Regular cardiac myocyte (primary cell): ENCODE measurements around the gene SCP2D1. TPM values are rescaled to one million over a fixed set of nuclear protein-coding genes. Genes with fewer than 3 reads are reported as not detected.

Source experiments
- total RNA-seq: library from RNA; depleted of rRNA; stranded (reverse); fragments of >200 nt; gene quantifications from 2 replicates; pipeline ENCODE4 v1.2.3, GENCODE V29; 2014

SCP2D1 gene
- total RNA-seq = not detected in 2 replicates

GRCh38 chr20:18813483-18813882, at the start of gene SCP2D1:
TSS of gene SCP2D1 (plus strand) at chr20:18813783. CDS start at chr20:18813816, 33 bp downstream.

Other genes with a start within 250 kb of the SCP2D1 start
- 75.2 and 96.4 TPM in 2 replicates for gene SMIM26, start 246.4 kb upstream of the SCP2D1 start, total RNA-seq
- gene DTD1, start 225.7 kb upstream of the SCP2D1 start, total RNA-seq = 52.4 and 97.8 TPM in 2 replicates